GM23248 (cell line): ENCODE data around the gene SMURF2.

Experiments used
- EZH2 ChIP-seq: fragments of 200-600 bp; sonication (generic); IDR thresholded peaks from 2 replicates; pipeline ENCODE4 v1.6.1; 2018; ENCODE audit warnings: antibody characterized with exemption, mild to moderate bottlenecking; ENCODE audit not compliant: insufficient read depth, poor library complexity, severe bottlenecking
- EZH2phosphoT487 ChIP-seq: fragments of 200-600 bp; sonication (generic); IDR thresholded peaks from 2 replicates; pipeline ENCODE4 v1.6.1; 2018; ENCODE audit warnings: antibody characterized with exemption, moderate library complexity, mild to moderate bottlenecking, low read depth; ENCODE audit not compliant: insufficient read depth

- TF ChIP-seq EZH2 (no peak), EZH2phosphoT487 (no peak)
These were observed 62.3 kb downstream of the SMURF2 start for GRCh38 chr17:64599827-64600226.
